ENCODE data around the gene PEBP1. TPM values are rescaled to one million over a fixed set of nuclear protein-coding genes. Genes with fewer than 3 reads are reported as not detected.

Gene PEBP1
- polyA plus RNA-seq, 1 donor (not counting 4 experiments of a cell fraction or from before 2014, with no cell fraction given): 197 TPM

DNA sequence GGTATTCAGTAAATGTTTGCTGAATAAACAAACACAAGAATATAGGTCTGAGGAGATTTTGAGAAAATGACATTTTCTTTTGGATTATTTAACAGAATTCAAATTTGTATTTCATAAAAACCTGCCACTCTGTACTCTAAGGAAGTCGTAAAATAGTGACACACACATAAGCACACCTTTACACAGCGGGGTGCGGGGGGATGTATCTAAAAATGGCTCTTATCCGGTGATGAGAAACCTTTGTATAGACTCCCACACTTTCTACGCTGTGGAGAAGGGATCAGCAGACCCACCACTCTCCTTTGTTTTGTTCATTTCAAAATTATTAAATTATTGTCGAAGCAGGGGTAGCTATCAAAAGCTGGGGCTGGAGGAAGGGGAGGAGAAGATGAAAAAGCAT is 58.0 kb downstream of the PEBP1 start:
- Histone ChIP-seq H2AFZ (ENCODE audit: control insufficient read depth, low read length) (no peak overlapping the region), H3K27me3 (ENCODE audit: control insufficient read depth, extremely low read depth, insufficient read depth, low read length) (no peaks in the 10 kb centered on the region), H3K4me2 (ENCODE audit: control insufficient read depth, extremely low read depth, insufficient read depth, low read depth, low read length) (no peak overlapping the region), H3K4me1 (ENCODE audit: control insufficient read depth, extremely low read depth, insufficient read depth, low read length) (peaks cover 16% of the 10 kb centered on the region), H4K20me1 (ENCODE audit: control insufficient read depth, extremely low read depth, insufficient read depth, low read length) (no peaks in the 10 kb centered on the region), H3K9me3 (ENCODE audit: control insufficient read depth, low read depth, low read length) (no peaks in the 10 kb centered on the region), H3K9me1 (ENCODE audit: control insufficient read depth, extremely low read depth, insufficient read depth, low read length) (no peaks in the 10 kb centered on the region), H3K9ac (ENCODE audit: control insufficient read depth, extremely low read depth, insufficient read depth, low read length) (no peak overlapping the region), H3K4me3 (ENCODE audit: control insufficient read depth in 2 of 3, extremely low read depth in 1 of 3, insufficient read depth in 2 of 3, low read depth in 1 of 3, low read length in 3 of 3) (no peak overlapping the region), H3K36me3 (ENCODE audit: control insufficient read depth in 2 of 2, extremely low read depth in 1 of 2, insufficient read depth in 2 of 2, low read length in 2 of 2) (peaks cover 5 to 7% of the 10 kb centered on the region in 2 experiments), H3K27ac (ENCODE audit: control insufficient read depth, insufficient read depth, low read length) (no peak overlapping the region), H3K79me2 (ENCODE audit: control insufficient read depth, insufficient read depth, low read length) (no peaks in the 10 kb centered on the region)
- dilution Hi-C loops (cut with MboI; ENCODE audit: extremely low pct_ligation_motif_present, low sequenced_read_pairs): no loop called here
- DNase-seq (ENCODE audit: low read depth, low spot score) (no peak), FAIRE-seq (no peak)
- TF ChIP-seq CTCF (optimal IDR thresholded peaks at IDR 0.05 in 1 of 3, IDR thresholded peaks at IDR 0.05 in 1 of 3, conservative IDR thresholded peaks at IDR 0.05 in 1 of 3; ENCODE audit: extremely low read depth in 1 of 3, insufficient read depth in 2 of 3, low read length in 3 of 3): no peak

Other genes with a start within 250 kb of the PEBP1 start
- under 0.01 to 0.01 TPM (median 0.01 TPM) in 3 replicates for gene KSR2, start 167.1 kb upstream of the PEBP1 start, polyA plus RNA-seq
- 9.2 to 24.0 TPM (median 21.2 TPM) in 3 replicates for gene RFC5, start 119.4 kb upstream of the PEBP1 start, polyA plus RNA-seq
- gene WSB2, start 74.9 kb upstream of the PEBP1 start, polyA plus RNA-seq: 83.2 to 145 TPM (median 84.0 TPM) in 3 replicates
- 11.4 to 12.7 TPM (median 12.1 TPM) in 3 replicates for gene VSIG10, start 32.1 kb upstream of the PEBP1 start, polyA plus RNA-seq
- gene TAOK3, start 236.8 kb downstream of the PEBP1 start, polyA plus RNA-seq: 26.2 to 44.1 TPM (median 35.0 TPM) in 3 replicates
- 23.5 to 32.4 TPM (median 27.1 TPM) in 3 replicates for gene SUDS3, start 240.4 kb downstream of the PEBP1 start, polyA plus RNA-seq

Data from keratinocyte (primary cell).